Effector memory CD8-positive, alpha-beta T cell (primary cell): ENCODE results near the gene CCNY.
"Not testable (repeated sequence)": the region's sequence is repeated elsewhere in the genome, so short reads cannot be mapped to it uniquely, and the experiment has no call there.

Experiments used
- ATAC-seq: fragments of 150-1000 bp; cut with Tn5 transposase; replicated peaks from 2 replicates; pipeline ENCODE4 v1.10.0; 2021; ENCODE audit warnings: mild to moderate bottlenecking, moderate library complexity
- DNase-seq, 3 experiments: peaks; one replicate each; pipeline ENCODE4 v3.0.0; 2021
- H3K27ac Mint-ChIP-seq, 2 donors: one replicate each; pipeline ENCODE4 v1.8.0; 2022; ENCODE audit warnings: mild to moderate bottlenecking in 2 of 2, mixed read lengths in 2 of 2, moderate library complexity in 2 of 2
- H3K27me3 Mint-ChIP-seq, 2 donors: one replicate each; pipeline ENCODE4 v1.8.0; 2022; ENCODE audit warnings: mixed read lengths in 2 of 2
- H3K36me3 Mint-ChIP-seq: one replicate; pipeline ENCODE4 v1.8.0; 2022; ENCODE audit warnings: mild to moderate bottlenecking, moderate library complexity, mixed read lengths; ENCODE audit not compliant: insufficient read depth
- H3K4me1 Mint-ChIP-seq, 2 donors: one replicate each; pipeline ENCODE4 v1.8.0; 2022; ENCODE audit warnings: low read depth in 2 of 2, mixed read lengths in 2 of 2
- H3K4me3 Mint-ChIP-seq, 2 donors: one replicate each; pipeline ENCODE4 v1.8.0; 2022; ENCODE audit warnings: mild to moderate bottlenecking in 2 of 2, mixed read lengths in 2 of 2, moderate library complexity in 2 of 2
- H3K9me3 Mint-ChIP-seq, 2 donors: one replicate each; pipeline ENCODE4 v1.8.0; 2022; ENCODE audit warnings: mixed read lengths in 2 of 2

The CCNY gene

DNA sequence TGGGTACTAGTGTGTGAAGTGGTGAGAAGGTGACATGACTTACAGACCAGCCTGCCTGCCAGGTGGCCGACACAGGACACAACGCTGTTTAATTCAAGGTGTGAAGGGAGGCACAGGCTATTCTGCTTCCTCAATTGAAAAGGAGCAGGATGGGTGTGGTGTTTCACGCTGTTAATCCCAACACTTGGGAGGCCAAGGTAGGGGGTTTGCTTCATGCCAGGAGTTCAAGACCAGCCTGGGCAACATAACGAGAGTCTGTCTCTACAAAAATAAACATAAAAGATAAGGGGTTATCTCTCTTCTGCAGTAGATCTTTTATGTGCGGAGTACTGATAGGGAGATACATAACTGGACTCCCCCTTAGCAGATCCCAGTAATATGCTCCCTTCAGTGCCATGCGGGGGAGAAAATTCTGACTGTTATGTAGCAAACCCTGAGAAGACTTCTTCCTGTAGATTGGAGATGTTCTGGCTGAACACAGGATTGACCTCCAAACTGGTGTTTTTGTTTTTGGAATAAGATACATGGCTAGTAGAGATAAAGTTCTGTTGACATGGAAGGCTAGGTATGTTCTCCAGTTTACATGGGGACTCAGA lies 63.2 kb downstream of the CCNY start:
- DNase-seq: no peak
- H3K9me3 Mint-ChIP-seq: no peaks in the 10 kb centered on the region
- H3K27ac Mint-ChIP-seq: no peak overlapping the region
- no peaks in the 10 kb centered on the region for H3K27me3 Mint-ChIP-seq
- no peak for ATAC-seq
- H3K4me3 Mint-ChIP-seq: no peak overlapping the region
- peaks cover 3% of the 10 kb centered on the region for H3K36me3 Mint-ChIP-seq
- peaks cover 40 to 42% of the 10 kb centered on the region in 2 donors for H3K4me1 Mint-ChIP-seq

GRCh38 chr10:35400595-35401268 lies 64.4 kb downstream of the CCNY start:
- no peak overlapping the region for H3K4me3 Mint-ChIP-seq
- no peaks in the 10 kb centered on the region for H3K9me3 Mint-ChIP-seq
- ATAC-seq (no peak), DNase-seq (no peak)
- H3K4me1 Mint-ChIP-seq: peaks cover 35% of the 10 kb centered on the region in 2 donors
- H3K27me3 Mint-ChIP-seq: no peaks in the 10 kb centered on the region
- H3K36me3 Mint-ChIP-seq: peaks cover 1% of the 10 kb centered on the region
- H3K27ac Mint-ChIP-seq: no peak overlapping the region

- H3K36me3 Mint-ChIP-seq, ATAC-seq, H3K27ac Mint-ChIP-seq, H3K4me3 Mint-ChIP-seq, H3K27me3 Mint-ChIP-seq, DNase-seq, H3K9me3 Mint-ChIP-seq: not testable (repeated sequence)
- H3K4me1 Mint-ChIP-seq: peaks cover 30% of the 10 kb centered on the region in 2 donors
These were observed 67.2 kb downstream of the CCNY start for GRCh38 chr10:35403491-35403890.

GRCh38 chr10:35404077-35404476 lies 67.8 kb downstream of the CCNY start:
- not testable (repeated sequence) for ATAC-seq, H3K4me3 Mint-ChIP-seq, H3K36me3 Mint-ChIP-seq, H3K9me3 Mint-ChIP-seq, DNase-seq, H3K27ac Mint-ChIP-seq, H3K27me3 Mint-ChIP-seq
- peaks cover 27 to 30% of the 10 kb centered on the region in 2 donors for H3K4me1 Mint-ChIP-seq

DNA sequence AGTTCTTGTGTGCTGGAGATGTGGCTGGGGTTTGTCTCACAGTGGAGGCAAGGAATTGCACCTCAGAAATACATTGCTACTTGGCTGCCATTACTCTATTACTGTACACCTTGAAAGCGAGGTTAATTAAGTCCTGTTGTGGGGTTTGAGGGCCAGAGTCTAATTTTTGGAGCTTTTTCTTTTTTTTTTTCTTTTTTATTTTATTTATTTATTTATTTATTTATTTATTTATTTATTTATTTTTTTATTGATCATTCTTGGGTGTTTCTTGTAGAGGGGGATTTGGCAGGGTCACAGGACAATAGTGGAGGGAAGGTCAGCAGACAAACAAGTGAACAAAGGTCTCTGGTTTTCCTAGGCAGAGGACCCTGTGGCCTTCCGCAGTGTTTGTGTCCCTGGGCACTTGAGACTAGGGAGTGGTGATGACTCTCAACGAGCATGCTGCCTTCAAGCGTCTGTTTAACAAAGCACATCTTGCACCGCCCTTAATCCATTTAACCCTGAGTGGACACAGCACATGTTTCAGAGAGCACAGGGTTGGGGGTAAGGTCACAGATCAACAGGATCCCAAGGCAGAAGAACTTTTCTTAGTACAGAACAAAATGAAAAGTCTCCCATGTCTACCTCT lies 69.8 kb downstream of the CCNY start:
- H3K27me3 Mint-ChIP-seq, H3K4me3 Mint-ChIP-seq, H3K36me3 Mint-ChIP-seq, H3K27ac Mint-ChIP-seq, DNase-seq, ATAC-seq, H3K9me3 Mint-ChIP-seq: not testable (repeated sequence)
- H3K4me1 Mint-ChIP-seq: peaks cover 31 to 44% of the 10 kb centered on the region in 2 donors

- H3K4me3 Mint-ChIP-seq: peak overlapping the region in 1 of 2 donors; percentile 21
- ATAC-seq, DNase-seq, H3K36me3 Mint-ChIP-seq, H3K27me3 Mint-ChIP-seq, H3K9me3 Mint-ChIP-seq: not testable (repeated sequence)
- H3K27ac Mint-ChIP-seq: peak overlapping the region; percentile 55 to 78
- peaks cover 31 to 44% of the 10 kb centered on the region in 2 donors for H3K4me1 Mint-ChIP-seq
These were observed 71.4 kb downstream of the CCNY start for GRCh38 chr10:35407696-35408095.

DNA sequence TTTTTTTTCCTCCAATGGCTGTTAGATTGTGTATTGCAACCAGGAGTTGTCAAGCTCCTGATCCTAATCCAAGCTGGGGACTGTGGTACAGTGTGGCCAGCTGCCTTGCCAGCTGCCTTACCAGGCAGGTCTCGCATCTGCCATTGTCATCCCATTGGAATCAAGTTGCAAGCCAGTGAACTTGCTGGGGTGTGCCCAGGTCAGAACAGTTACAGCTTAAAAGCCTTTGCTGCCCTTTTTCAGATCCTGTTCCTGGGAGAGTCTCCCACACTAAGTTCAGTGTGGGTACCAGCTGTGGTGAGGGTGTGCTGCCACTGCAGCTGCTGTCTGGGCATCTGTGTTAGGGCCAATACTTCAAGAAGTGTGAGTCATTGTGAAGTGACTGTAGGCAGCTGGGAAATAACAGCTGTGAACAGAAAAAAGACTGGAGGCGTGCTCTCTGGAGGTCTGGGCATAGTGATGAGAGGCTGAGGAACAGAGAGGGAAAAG lies 72.8 kb downstream of the CCNY start:
- ATAC-seq (peak; percentile 27), DNase-seq (no peak)
- Mint-ChIP-seq H3K27me3 (no peaks in the 10 kb centered on the region), H3K36me3 (no peaks in the 10 kb centered on the region), H3K4me1 (peaks cover 34 to 44% of the 10 kb centered on the region in 2 donors), H3K4me3 (no peak overlapping the region), H3K27ac (peak overlapping the region; percentile 62 to 78), H3K9me3 (no peaks in the 10 kb centered on the region)

- Mint-ChIP-seq H3K9me3 (no peaks in the 10 kb centered on the region), H3K27me3 (no peaks in the 10 kb centered on the region), H3K4me1 (peaks cover 41 to 44% of the 10 kb centered on the region in 2 donors), H3K27ac (peak overlapping the region in 1 of 2 donors; percentile 78), H3K4me3 (no peak overlapping the region), H3K36me3 (no peaks in the 10 kb centered on the region)
- DNase-seq (no peak), ATAC-seq (no peak)
These were observed 73.5 kb downstream of the CCNY start for GRCh38 chr10:35409808-35410207.

- Mint-ChIP-seq H3K36me3 (no peaks in the 10 kb centered on the region), H3K27me3 (no peaks in the 10 kb centered on the region), H3K27ac (no peak overlapping the region), H3K4me3 (no peak overlapping the region), H3K4me1 (peaks cover 42 to 50% of the 10 kb centered on the region in 2 donors), H3K9me3 (no peaks in the 10 kb centered on the region)
- DNase-seq (no peak), ATAC-seq (no peak)
These were observed 75.9 kb downstream of the CCNY start for GRCh38 chr10:35412003-35412723.

DNA sequence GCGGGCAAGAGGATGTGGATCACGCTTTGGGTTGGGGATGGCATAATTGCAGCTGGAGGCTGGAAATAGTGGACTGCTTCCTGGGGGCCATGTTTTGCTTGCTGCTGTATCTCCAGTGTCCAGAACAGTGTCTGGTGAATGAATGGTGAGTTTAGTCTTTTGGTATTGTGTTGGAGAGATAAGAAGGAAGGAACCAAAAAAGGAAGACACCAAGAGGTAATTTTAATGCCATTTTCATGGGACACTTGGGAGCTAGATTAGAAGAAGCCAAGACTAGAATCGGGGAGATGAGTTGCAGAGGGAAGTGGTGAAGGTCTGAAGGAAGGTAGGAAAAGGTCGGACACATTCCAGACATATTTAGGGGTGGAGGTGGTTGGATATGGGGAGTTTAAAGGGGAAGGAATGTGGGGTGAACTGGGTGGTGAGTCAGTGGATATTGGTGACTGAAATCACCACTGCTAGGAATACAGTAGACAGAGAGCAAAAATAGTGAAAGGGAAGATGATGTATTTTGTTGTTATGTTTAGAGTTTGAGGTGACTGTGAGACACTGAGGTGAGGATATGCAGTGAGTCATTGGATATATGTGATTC lies 76.7 kb downstream of the CCNY start:
- ATAC-seq: no peak

GRCh38 chr10:35413985-35414861 lies 77.9 kb downstream of the CCNY start:
- ATAC-seq (peak; percentile 58), DNase-seq (no peak)
- Mint-ChIP-seq H3K4me3 (peak overlapping the region in 1 of 2 donors; percentile 15), H3K27me3 (no peaks in the 10 kb centered on the region), H3K4me1 (peaks cover 42 to 48% of the 10 kb centered on the region in 2 donors), H3K27ac (peak overlapping the region in 1 of 2 donors; percentile 35), H3K9me3 (no peaks in the 10 kb centered on the region), H3K36me3 (no peaks in the 10 kb centered on the region)

More for the DNA sequence above, 76.7 kb downstream of the CCNY start:
- Mint-ChIP-seq H3K4me3 (no peak overlapping the region), H3K4me1 (peaks cover 42% of the 10 kb centered on the region in 2 donors), H3K36me3 (no peaks in the 10 kb centered on the region), H3K27ac (no peak overlapping the region), H3K9me3 (no peaks in the 10 kb centered on the region), H3K27me3 (no peaks in the 10 kb centered on the region)
- DNase-seq: no peak

- ATAC-seq: no peak
- DNase-seq: no peak
- Mint-ChIP-seq H3K27ac (peak overlapping the region in 1 of 2 donors; percentile 35), H3K4me1 (peaks cover 35 to 45% of the 10 kb centered on the region in 2 donors), H3K36me3 (no peaks in the 10 kb centered on the region), H3K4me3 (no peak overlapping the region), H3K9me3 (no peaks in the 10 kb centered on the region), H3K27me3 (no peaks in the 10 kb centered on the region)
These were observed 79.2 kb downstream of the CCNY start for GRCh38 chr10:35415505-35415904.
